GM12864 (cell line): Measurements from ENCODE around the gene TARS3.

Experiments
- DNase-seq: peaks from one replicate; pipeline ENCODE4 v3.0.0-alpha.2; 2011; ENCODE audit warnings: low read depth
- H3K4me3 ChIP-seq: 2 replicates; pipeline ENCODE4 v1.5.1; 2011; ENCODE audit warnings: mild to moderate bottlenecking, low read depth, low read length, control low read depth
- CTCF ChIP-seq: IDR thresholded peaks from 2 replicates; pipeline ENCODE4 v1.5.1; 2011; ENCODE audit warnings: low read depth, mild to moderate bottlenecking, moderate library complexity, low read length, control low read depth, inconsistent platforms; ENCODE audit errors: missing control alignments

Gene TARS3

GRCh38 chr15:101648356-101648755 lies 75.9 kb downstream of the TARS3 start:
- DNase-seq, result no peak
- no peak for TF ChIP-seq CTCF
- no peak overlapping the region for H3K4me3 ChIP-seq

GRCh38 chr15:101647251-101647650 lies 77.0 kb downstream of the TARS3 start:
- DNase-seq, result no peak
- H3K4me3 ChIP-seq, result no peak overlapping the region
- no peak for TF ChIP-seq CTCF

- no peak overlapping the region for H3K4me3 ChIP-seq
- TF ChIP-seq CTCF, result no peak
- DNase-seq, result no peak
Observed at GRCh38 chr15:101646672-101647071, 77.6 kb downstream of the TARS3 start.

GRCh38 chr15:101642361-101642760 lies 81.9 kb downstream of the TARS3 start:
- DNase-seq, result no peak
- TF ChIP-seq CTCF, result peak; percentile 8
- no peak overlapping the region for H3K4me3 ChIP-seq

- DNase-seq, result no peak
- no peak overlapping the region for H3K4me3 ChIP-seq
- TF ChIP-seq CTCF, result no peak
Observed at GRCh38 chr15:101641894-101642293, 82.4 kb downstream of the TARS3 start.

GRCh38 chr15:101641129-101641764 lies 83.0 kb downstream of the TARS3 start:
- TF ChIP-seq CTCF, result peak; percentile 86
- peak; percentile 63 for DNase-seq
- H3K4me3 ChIP-seq, result no peak overlapping the region

- no peak for DNase-seq
- no peak for TF ChIP-seq CTCF
- no peak overlapping the region for H3K4me3 ChIP-seq
Observed at GRCh38 chr15:101639667-101640066, 84.6 kb downstream of the TARS3 start.
